GM12873 (cell line): ENCODE results near the gene PTCHD4.

Experiments used
- CTCF ChIP-seq: IDR thresholded peaks from 2 replicates; pipeline ENCODE4 v1.5.1; 2012; ENCODE audit warnings: low read depth, mild to moderate bottlenecking, moderate library complexity, low read length, control low read depth; ENCODE audit not compliant: insufficient read depth; ENCODE audit errors: missing control alignments

PTCHD4 gene

DNA sequence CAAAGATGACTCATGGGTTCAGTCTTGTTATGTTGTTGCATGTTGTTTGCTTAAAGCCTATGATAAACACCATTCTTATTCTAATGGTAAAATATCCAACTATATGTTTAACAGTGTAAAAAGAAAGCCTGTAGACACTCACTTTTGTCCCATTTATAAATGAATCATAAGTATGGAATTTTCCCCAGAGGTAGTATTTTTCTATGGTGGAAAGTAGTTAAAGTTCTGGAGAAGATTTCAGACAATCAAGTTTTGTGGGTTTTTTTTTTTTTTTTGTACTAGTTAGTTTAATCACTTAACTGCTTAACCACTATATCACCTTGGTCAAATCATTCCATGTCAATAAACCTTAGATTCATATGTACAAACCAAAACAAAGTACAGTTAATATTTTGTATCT lies 35.8 kb downstream of the PTCHD4 start:
- no peak for TF ChIP-seq CTCF

DNA sequence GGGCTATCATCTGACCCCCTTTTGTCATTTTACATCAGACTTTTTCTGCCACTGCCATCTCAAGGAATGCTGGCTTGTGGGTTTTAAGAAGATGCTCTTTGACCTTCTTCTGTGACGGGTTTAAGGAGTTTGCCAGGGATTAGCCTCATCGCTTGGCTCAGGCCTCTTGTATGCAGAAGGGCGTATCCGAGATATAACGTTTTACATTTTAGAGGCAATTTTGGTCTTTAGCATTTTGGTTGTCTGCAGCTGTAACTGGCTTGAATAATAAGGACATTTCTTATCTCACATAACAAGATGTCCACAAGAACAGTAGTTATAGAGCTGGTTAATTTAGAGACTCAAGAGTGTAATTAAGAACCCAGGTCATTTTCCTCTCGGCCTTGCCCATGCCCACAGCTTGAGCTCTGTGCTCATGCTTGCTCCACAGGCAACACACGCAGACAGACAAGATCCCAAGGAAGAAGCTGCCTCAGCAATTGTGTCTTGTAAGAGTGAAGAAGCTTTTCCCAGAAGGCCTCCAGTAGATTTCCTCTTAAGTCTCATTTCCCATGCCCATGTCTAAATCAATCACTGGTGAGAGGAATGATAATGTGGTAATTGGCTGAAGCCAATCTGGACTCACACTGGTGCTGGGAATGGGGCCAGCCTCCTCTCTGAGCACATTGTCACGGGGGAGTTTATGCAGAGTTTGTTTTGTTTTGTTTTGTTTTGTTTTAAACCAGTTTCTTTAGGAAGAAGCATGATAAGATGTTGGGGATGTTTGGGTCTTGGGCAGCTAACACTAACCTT lies 36.8 kb downstream of the PTCHD4 start:
- TF ChIP-seq CTCF: no peak

DNA sequence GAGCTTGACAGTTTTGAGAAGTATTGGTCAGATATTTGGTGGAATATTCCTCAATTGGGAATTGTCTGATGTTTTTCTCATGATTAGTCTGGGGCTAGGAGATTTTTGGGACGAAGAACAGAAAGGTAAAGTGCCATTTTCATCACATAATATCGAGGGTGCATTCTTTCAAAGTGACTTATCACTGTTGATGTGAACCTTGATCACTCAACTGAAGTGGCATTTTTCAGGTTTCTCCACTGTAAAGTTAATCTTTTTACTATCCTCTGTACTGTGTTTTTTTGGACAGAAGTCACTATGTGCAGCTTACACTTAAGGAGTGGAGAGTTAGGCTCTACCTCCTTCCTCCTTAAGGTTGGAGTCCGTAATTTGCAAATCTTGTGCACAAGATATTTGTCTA lies 39.2 kb downstream of the PTCHD4 start:
- no peak for TF ChIP-seq CTCF

DNA sequence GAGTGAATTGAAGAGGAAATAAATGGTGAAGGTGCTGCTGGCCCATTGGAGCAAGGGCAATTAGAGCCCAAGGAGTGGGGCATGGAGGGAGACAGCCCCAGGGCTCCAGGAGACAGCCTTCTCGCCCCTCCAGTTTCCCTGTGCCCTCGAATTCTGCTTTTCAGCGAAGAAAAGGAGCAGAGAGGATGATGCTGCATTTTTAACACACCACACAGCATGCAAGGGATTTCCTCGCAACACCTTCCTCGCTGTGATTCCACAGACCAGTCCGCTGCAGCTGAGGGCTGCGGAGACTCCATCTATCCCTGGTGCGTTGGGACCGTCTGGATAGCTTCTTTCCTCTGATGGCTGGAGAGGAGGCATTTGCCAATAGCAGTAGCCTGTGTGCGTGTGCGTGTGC lies 41.7 kb downstream of the PTCHD4 start:
- no peak for TF ChIP-seq CTCF

DNA sequence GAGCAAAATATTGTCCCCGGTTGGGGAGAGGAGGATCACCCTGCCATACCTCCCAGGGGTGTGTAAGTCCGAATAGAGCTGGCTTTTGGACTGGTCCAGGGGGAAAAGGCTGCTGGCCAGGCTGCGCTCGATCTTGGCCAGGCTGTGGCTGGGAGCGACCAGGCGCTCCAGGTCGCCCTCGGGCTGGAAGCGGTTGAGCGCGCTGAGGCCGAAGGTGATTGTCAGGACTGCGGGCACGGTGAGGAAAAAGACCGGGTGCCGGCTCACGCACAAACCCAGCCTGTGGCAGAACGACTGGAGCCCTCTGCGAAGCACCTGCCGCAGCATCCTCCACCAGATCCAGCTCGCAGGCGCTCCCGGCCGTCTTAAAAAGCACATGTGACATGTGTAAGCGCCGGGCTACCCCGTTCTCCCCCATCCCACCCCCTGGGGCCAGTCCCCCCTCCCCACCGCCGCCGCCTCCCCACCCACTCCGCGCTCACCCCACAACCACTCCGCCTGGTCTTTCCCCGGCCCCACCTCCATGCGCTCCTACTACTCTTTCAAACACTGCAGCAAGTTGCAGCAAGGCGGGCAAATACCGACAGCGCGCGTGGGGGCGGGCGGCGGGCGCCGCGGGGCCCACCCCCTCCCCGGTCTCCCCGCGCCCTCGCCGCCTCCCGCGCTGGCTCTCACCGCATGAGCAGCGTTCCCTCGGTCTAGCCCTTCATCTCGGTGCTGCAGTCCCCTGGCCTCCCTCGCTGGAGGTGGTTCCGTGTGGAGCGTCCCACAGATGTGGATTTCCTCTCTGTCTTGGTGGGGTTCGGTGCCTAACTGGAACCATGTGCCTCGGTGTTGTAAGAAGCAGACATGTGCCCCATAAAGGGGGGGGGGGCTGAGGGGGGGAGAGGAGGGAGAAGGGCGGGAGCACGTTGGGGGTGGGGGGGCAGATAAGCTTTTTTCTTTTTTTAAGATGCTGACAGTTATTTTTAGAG lies 42.4 kb downstream of the PTCHD4 start:
- no peak for TF ChIP-seq CTCF

DNA sequence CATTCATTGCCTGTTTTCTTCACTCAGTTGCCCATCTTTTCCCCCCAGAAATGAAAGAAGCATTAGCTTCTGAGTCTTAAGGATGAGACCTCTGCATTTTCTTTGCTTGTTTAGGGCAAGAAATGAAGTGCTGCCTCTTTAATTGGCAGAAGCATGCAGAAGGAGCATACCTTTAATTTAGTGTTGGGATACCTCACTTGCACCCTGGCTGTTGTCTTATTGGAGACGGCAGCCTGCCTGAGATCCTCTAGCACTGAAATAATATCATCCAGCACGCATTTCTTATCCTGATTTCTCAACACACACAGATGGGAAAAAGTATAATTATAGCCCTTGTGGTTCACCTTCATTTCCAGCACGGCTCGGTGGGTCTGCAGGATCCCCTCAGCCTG lies 43.1 kb downstream of the PTCHD4 start:
- no peak for TF ChIP-seq CTCF

DNA sequence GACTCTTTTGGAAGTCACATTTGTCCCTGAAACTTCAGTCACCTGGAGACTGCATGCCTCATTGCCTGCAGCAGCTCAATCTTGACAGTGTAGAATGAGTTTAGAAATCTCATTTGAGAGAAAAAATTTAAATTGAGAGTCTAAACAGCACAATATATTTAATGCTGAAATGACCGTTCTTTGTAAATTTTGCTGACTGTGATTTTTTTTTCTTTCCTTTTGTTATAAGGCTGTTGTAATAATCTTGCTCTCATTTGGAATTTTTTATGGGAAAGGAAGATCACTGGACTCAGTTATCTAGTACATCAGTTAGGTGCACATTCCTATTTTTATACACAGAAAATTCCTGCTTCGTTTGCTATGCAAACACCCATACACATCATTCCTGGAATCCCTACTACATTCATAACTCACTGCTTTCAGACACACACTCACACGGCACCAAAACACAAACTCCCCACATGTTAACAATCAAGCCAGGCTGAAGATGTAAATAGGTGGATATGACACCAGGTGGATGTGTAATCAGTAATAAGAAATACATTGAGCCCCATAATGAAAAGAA lies 43.8 kb downstream of the PTCHD4 start:
- TF ChIP-seq CTCF: no peak
